Stimulated activated CD8-positive, alpha-beta memory T cell treated with anti-CD3 and anti-CD28 coated beads, Interleukin-12 subunit alpha, Interleukin-12 subunit beta, amount 100 ng/mL, for 1 hour (primary cell): ENCODE measurements around the gene ADNP.

Experiments used
- DNase-seq: peaks from one replicate; pipeline ENCODE4 v3.0.0-alpha.2; 2020; ENCODE audit warnings: low read depth

ADNP gene

GRCh38 chr20:50872560-50873425 lies 58.4 kb downstream of the ADNP start:
- DNase-seq = no peak

DNA sequence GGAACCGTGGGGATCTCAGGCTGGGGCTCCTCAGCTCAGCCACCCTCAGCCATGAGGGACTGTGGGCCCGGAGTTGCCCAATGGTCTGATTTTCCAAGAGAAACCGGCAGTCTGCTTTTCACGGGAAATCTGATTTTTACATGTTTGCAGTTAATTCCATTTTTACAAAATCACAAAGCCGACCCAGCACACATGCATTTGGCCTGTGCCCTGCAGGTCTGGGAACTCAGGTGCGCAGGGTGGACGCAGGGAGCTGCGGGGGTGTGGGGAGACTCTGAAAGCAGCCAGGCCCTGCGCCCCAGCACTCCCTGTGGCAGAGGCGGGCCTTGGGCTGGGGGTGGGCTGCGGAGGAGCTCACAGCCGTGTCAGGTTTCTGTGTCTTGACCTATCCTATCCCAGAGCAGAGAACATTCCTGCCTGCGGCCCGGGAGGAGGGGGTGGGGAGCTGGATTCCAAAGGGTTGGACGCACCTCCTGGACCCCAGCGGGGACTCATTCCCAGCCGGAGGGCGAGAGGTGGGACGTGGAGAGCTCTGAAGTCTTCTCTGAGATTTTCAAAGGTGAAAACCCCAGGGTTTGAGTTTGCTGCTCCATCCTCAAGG lies 60.6 kb downstream of the ADNP start:
- no peak for DNase-seq

GRCh38 chr20:50868509-50869495 lies 62.4 kb downstream of the ADNP start:
- no peak for DNase-seq

- DNase-seq = no peak
Measured at GRCh38 chr20:50867805-50868204, 63.4 kb downstream of the ADNP start.

DNA sequence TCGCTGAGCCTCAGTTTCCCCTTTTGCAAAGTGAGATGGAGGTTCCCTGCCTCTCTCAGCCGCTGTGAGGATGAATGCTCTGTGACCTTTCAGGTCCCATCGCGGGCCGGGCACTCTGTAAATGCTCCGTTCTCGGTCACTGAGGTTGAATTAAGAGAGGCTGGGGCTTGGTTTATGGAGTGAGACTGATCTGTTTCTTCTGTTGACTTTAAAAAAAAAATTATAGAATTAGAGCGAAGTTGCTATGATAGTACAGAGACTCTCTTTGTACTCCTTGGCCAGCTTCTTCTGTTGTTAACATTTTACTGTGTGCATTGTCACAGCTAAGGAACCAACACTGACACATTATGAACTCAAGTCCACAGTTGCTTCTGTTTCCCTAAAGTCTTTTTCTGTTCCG lies 64.4 kb downstream of the ADNP start:
- no peak for DNase-seq

DNA sequence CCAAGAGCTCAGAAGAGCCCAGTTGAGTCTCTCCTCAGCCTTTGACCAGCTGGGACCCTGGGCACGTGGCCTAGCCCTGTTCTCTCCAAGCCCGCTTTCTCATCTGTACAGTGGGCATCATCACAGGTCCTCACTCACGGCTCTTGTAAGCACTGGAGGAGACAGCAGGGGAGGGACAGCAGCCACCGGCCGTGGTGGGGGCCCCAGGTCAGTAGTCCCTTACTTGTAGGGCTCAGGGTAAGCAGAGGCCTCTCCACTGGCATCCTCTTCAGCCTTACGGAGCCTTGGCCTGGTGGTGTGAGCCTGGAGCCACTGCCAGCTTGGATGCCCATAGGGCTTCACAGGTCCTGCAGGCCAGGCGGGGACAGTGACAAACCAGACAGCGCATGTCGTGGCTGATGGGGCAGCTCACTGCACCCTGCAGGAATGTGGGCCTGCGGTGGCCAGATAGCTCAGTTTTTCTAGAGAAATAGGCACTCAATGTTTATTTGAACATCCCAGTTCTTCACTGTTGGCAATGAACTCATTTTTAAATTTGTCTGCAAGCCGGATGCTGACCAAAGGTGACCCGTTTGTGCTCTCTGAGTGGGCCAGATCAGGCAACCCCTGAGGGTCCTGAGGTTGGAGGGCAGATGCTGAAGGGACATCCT lies 65.1 kb downstream of the ADNP start:
- no peak for DNase-seq

DNA sequence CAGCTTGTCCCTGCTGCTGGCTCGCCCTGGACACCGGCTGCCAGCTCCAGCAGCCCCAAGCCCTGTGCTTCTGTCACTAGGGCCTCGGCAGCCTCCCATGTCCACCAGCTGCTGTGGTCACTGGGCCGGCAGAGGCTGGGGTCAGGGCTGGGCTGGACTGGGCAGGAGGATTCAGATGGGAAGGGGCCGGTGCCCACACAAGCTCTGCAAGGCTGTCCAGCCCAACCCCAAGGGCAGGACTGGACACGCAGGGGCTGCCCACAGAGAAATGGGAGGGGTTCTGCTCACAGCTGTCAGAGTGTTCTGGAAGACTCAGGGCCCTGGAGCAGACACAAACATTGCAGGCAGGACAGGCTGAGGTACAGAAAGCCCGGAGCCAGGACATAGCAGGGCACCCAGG lies 65.6 kb downstream of the ADNP start:
- no peak for DNase-seq

DNA sequence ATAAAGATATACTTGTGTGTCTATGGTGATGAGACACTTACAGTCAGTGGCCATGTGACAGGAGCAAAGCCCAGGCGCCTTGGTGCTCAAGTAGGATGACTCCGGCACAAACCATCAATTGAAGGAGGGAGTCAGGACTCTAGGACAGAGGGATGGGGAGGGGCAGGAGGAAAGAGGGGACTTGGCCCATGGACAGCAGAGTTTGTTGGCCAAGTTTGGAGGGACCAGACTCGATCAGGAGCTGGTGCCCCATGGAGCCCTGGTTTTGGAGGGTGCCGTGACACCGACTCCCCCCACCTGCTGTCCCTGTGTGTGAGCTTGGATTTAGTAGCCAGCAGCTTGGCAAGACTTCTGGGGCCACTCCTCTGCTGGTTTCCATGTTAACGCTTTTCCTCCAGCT lies 66.1 kb downstream of the ADNP start:
- DNase-seq = no peak

DNA sequence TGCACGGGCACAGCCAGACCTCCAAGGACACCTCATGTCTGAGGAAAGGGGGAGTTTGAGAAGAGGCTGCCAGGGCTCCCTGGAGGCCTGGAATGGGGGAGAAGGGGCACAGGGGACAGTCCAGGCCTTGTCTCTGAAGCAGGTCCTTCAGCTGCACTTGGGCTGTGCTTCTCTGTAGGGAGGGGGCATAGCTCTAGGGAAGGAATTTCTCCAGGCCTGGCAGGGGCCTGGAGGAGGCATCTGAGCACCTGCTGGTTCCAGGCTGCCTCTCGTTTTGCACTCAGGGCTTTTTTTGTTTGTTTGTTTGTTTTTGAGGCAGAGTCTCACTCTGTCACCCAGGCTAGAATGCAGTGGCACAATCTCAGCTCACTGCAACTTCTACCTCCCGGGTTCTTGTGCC lies 68.7 kb downstream of the ADNP start:
- DNase-seq = no peak

DNA sequence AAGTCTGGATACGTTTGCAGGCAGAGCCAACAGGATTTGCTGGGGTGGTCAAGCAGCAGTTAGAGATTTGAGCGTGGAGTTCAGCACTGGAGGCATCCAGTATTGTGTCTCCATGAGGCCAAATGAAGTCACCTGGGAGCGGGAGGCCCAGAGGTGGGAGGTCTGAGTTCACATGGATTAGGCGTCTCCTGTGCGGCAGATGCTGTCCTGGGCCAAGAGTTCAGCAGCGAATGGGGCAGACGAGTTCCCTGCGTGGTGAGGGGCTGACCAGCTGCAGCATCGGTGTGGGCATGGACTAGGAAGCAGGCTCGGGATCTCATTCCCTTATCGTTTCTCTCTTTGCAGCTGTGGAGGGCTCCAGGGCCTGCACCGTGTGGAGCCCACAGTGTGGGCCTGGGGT lies 70.2 kb downstream of the ADNP start:
- DNase-seq = no peak

DNA sequence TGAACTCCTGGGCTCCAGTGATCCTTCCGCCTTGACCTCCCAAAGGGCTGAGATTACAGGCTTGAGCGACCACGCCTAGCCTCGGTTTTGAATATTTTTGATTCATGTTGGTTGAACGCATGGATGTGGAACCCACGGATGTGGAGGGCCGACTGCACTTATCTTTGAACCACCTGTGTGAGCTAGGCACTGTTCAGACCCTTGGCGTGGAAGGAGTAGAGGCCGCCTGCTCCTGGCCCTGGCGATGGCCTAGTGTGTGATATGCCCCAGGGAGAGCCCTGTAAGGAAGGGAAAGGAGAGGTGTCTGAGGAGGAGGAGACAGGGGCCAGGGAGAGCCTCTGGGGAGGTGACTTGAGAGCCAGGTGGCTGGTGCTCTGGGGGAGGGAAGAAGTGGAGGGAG lies 72.1 kb downstream of the ADNP start:
- DNase-seq = no peak

GRCh38 chr20:50858525-50858924 lies 72.7 kb downstream of the ADNP start:
- no peak for DNase-seq

GRCh38 chr20:50857348-50857747 lies 73.9 kb downstream of the ADNP start:
- DNase-seq = no peak

DNA sequence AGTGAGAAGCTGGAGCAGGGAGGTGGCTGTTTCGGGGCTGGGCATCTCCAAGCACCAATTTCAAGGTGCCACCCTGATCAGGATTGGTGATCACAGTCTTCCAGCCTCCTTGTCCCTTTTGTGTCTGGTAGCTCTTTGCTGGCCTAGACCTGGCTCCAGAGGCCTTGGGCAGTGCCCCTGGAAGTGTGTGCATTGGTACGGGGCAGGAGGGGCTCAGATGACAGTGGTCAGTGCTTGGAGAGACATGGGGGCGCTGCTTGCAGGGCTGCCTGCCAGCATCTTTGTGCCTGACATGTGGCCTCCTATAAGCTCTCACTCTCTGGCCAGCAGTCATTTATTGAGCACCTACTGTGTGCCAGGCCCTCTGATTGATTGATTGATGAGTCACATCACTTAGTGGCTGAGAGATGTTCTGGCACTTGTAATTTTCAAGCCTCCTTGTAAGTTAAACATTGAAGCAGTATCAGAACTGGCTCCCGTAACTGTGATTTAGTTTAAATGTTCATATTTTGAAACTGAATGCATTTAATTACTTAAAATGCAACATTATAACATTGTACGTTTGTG lies 74.7 kb downstream of the ADNP start:
- DNase-seq = no peak

GRCh38 chr20:50855498-50856474 lies 75.5 kb downstream of the ADNP start:
- no peak for DNase-seq

DNA sequence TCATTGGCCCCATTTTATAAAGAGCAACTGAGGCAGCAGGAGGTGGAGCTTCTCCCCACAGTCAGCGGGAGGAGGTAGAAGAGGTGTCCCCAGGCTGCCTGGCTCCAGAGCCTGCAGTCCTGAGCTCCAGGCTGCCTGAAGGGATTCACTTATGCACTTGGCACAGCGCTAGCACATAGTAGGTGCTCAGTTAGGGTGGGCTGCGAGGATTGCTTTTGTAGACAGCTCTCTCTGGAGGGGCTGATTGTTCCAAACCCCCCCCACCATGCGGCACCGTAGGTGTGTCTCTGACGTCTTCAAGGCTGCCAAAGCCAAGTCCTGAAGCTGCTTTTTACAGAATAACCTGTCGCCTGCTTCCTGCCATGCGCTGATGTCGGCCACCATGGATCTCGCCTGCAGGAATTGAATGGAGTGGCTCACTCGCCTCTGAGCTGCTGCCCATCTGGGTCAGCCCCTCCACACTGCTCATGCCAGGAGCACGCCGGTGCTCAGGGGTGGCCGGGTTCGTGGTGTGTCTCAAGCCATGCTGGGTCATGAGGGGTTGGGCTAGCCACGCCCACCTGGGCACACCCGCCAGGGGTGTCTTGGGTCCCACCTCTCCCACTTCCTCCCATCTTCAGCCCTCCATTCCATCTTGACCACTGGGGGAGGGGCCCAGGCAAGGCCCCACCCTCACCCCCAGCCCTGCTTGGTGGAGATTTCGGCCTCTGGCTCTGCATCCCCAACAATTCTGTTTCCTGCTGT lies 76.6 kb downstream of the ADNP start:
- DNase-seq = no peak

- no peak for DNase-seq
Measured at GRCh38 chr20:50852085-50852484, 79.2 kb downstream of the ADNP start.

DNA sequence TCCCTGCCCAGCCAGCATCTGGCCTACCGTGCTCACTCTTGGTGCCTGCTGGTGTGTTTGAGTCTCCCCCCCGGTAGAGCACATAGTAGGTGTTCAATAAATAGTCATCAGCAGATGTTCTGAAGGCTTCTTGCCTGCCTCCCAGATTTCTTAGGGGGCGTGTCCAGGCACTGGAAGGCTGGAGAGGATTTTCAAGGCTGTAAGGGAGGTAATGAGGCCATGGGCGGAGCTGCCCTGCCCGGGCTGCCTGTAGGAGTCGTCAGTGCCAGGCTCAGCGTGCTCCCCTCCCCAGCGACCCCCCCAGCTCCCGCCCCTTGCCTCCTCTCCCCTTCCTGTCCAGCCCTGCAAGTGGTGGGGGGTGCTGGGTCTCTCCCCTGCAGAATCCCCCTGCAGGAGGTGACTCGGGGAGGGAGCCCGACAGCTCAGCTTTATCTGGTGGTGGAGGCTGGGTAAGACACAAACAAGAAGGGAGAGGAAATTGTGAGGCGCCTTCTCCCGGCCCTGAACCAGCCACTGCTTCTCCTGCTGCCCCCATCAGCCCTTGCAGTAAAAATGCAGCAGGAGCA lies 80.4 kb downstream of the ADNP start:
- no peak for DNase-seq
